ENCODE measurements around the gene CACNA2D2. TPM values are rescaled to one million over a fixed set of nuclear protein-coding genes. Genes with fewer than 3 reads are reported as not detected.

Gene CACNA2D2
- total and polyA plus RNA-seq, 12 donors: 0.09 to 2.0 (median 0.60) TPM

- WGBS, 4 donors: 71 to 85% (median 79%) methylated on average over 5 of the region's 5 CpGs
These were observed 21.3 kb upstream of the CACNA2D2 start for GRCh38 chr3:50524746-50525145.

GRCh38 chr3:50523279-50523811 lies 19.9 kb upstream of the CACNA2D2 start:
- no peak for TF ChIP-seq CTCF (IDR thresholded peaks at IDR 0.05)
- TF ChIP-seq POLR2A (IDR thresholded peaks at IDR 0.05): no peak
- no peaks in the 10 kb centered on the region for H3K4me1 ChIP-seq (replicated peaks in 1 of 2)
- H3K4me3 ChIP-seq: no peak overlapping the region
- intact Hi-C loops (cut with DNase I): no loop called here
- H3K9me3 ChIP-seq (replicated peaks in 1 of 3): no peaks in the 10 kb centered on the region
- no peaks in the 10 kb centered on the region for H3K36me3 ChIP-seq (replicated peaks in 1 of 2)
- WGBS, 4 donors: 53 to 74% (median 72%) methylated on average over 5 to 9 of the region's 9 CpGs
- no peak for DNase-seq
- no peak overlapping the region for H3K27ac ChIP-seq
- H3K27me3 ChIP-seq: peaks cover 2% of the 10 kb centered on the region

More at GRCh38 chr3:50524746-50525145, 21.3 kb upstream of the CACNA2D2 start:
- no peak for TF ChIP-seq POLR2A (IDR thresholded peaks at IDR 0.05)
- no peak for TF ChIP-seq CTCF (IDR thresholded peaks at IDR 0.05)
- intact Hi-C loops (cut with DNase I): no loop called here
- no peak for DNase-seq
- Histone ChIP-seq H3K27me3 (no peaks in the 10 kb centered on the region), H3K4me1 (replicated peaks in 1 of 2) (no peaks in the 10 kb centered on the region), H3K9me3 (replicated peaks in 1 of 3) (no peaks in the 10 kb centered on the region), H3K36me3 (replicated peaks in 1 of 2) (no peaks in the 10 kb centered on the region), H3K27ac (no peak overlapping the region), H3K4me3 (no peak overlapping the region)

GRCh38 chr3:50521572-50521971 lies 18.1 kb upstream of the CACNA2D2 start:
- Histone ChIP-seq H3K27ac (no peak overlapping the region), H3K4me1 (replicated peaks in 1 of 2) (no peaks in the 10 kb centered on the region), H3K27me3 (peaks cover 2% of the 10 kb centered on the region), H3K36me3 (replicated peaks in 1 of 2) (no peaks in the 10 kb centered on the region), H3K4me3 (no peak overlapping the region), H3K9me3 (replicated peaks in 1 of 3) (no peaks in the 10 kb centered on the region)
- intact Hi-C loops (cut with DNase I): no loop called here
- 77 to 83% (median 80%) methylated on average over 5 of the region's 5 CpGs for WGBS, 4 donors
- TF ChIP-seq POLR2A (IDR thresholded peaks at IDR 0.05): no peak
- TF ChIP-seq CTCF (IDR thresholded peaks at IDR 0.05): no peak
- no peak for DNase-seq

- H3K36me3 ChIP-seq (replicated peaks in 1 of 2): no peaks in the 10 kb centered on the region
- peaks cover 2% of the 10 kb centered on the region for H3K27me3 ChIP-seq
- no peaks in the 10 kb centered on the region for H3K9me3 ChIP-seq (replicated peaks in 1 of 3)
- no peak overlapping the region for H3K4me3 ChIP-seq
- H3K4me1 ChIP-seq (replicated peaks in 1 of 2): no peaks in the 10 kb centered on the region
- intact Hi-C loops (cut with DNase I): no loop called here
- no peak overlapping the region for H3K27ac ChIP-seq
- no peak for DNase-seq
- 62 to 77% (median 71%) methylated on average over 3 of the region's 3 CpGs for WGBS, 4 donors
- TF ChIP-seq POLR2A (IDR thresholded peaks at IDR 0.05) (no peak), CTCF (IDR thresholded peaks at IDR 0.05) (no peak)
These were observed 17.4 kb upstream of the CACNA2D2 start for GRCh38 chr3:50520849-50521248.

Data from adrenal gland (tissue), 12 donors.